Ishikawa (cell line): Measurements from ENCODE around the gene NR6A1.

Experiments
- CEBPB ChIP-seq: IDR thresholded peaks from 2 replicates; pipeline ENCODE4 v1.6.1; 2012
- CREB1 ChIP-seq: IDR thresholded peaks from 2 replicates; pipeline ENCODE4 v1.6.1; 2012; ENCODE audit warnings: low read depth
- EGR1 ChIP-seq: IDR thresholded peaks from 2 replicates; pipeline ENCODE4 v1.6.1; 2012
- EP300 ChIP-seq: IDR thresholded peaks from 2 replicates; pipeline ENCODE4 v1.6.1; 2012; ENCODE audit warnings: borderline replicate concordance
- FOXM1 ChIP-seq: IDR thresholded peaks from 2 replicates; pipeline ENCODE4 v1.6.1; 2012; ENCODE audit warnings: low read depth, borderline replicate concordance
- NFIC ChIP-seq: IDR thresholded peaks from 2 replicates; pipeline ENCODE4 v1.6.1; 2012
- RAD21 ChIP-seq: IDR thresholded peaks from 2 replicates; pipeline ENCODE4 v1.6.1; 2012; ENCODE audit warnings: low read depth
- TAF1 ChIP-seq: IDR thresholded peaks from 2 replicates; pipeline ENCODE4 v1.6.1; 2012; ENCODE audit warnings: low read depth, mild to moderate bottlenecking
- TCF12 ChIP-seq: IDR thresholded peaks from 2 replicates; pipeline ENCODE4 v1.6.1; 2012; ENCODE audit warnings: low read depth
- TEAD4 ChIP-seq: IDR thresholded peaks from 2 replicates; pipeline ENCODE4 v1.6.1; 2012
- YY1 ChIP-seq: IDR thresholded peaks from 2 replicates; pipeline ENCODE4 v1.6.1; 2012; ENCODE audit warnings: low read depth
- ZBTB7A ChIP-seq: IDR thresholded peaks from 2 replicates; pipeline ENCODE4 v1.6.1; 2012; ENCODE audit warnings: low read depth
- TF ChIP-seq, protein P1 (sequence below): IDR thresholded peaks from 2 replicates; pipeline ENCODE4 v1.6.1; 2012
- TF ChIP-seq, protein P2 (sequence below): IDR thresholded peaks from 2 replicates; pipeline ENCODE4 v1.6.1; 2012; ENCODE audit warnings: low read depth, mild to moderate bottlenecking
- TF ChIP-seq, protein P3 (sequence below): IDR thresholded peaks from 2 replicates; pipeline ENCODE4 v1.6.1; 2012

The NR6A1 gene

DNA sequence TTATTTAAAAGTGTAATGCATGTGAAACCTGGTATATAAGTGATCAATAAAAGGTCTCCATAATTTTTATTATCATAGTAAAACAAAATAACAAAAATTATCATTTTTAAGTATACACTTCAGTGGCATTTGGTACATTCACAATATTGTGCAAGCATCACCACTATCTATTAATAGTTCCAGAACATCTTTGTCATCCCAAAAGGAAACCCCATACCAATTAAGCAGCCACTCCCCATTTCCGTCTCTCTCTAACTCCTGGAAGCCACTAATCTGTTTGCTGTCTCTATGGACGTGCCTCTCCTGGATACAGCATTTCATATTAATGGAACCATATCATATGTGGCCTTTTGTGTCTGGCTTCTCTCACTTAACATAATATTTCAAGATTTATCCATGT, 13.4 kb upstream of the NR6A1 start:
- no peak for TF ChIP-seq CEBPB
- no peak for TF ChIP-seq FOXM1
- TF ChIP-seq RAD21 = no peak
- no peak for TF ChIP-seq EGR1

DNA sequence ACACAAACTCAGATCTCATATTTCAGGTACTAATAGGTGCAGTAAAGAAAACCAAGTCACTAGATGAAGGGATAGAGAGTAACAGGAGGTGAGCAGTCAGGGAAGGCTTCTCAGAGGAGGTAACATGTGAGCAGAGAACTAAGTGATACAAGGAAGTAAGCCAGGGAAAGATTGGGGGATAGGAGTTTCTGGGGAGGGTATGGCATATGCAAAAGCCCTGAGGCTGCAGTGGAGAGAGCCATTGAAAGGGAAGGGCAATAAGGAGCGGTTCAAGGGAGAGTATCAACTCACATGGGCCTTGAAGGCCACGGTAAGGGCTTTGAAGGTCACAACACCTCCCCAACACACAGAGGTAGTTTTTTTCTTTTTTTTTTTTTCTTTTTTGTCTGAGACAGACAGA, 12.7 kb upstream of the NR6A1 start:
- TF ChIP-seq EGR1 = no peak
- no peak for TF ChIP-seq RAD21

DNA sequence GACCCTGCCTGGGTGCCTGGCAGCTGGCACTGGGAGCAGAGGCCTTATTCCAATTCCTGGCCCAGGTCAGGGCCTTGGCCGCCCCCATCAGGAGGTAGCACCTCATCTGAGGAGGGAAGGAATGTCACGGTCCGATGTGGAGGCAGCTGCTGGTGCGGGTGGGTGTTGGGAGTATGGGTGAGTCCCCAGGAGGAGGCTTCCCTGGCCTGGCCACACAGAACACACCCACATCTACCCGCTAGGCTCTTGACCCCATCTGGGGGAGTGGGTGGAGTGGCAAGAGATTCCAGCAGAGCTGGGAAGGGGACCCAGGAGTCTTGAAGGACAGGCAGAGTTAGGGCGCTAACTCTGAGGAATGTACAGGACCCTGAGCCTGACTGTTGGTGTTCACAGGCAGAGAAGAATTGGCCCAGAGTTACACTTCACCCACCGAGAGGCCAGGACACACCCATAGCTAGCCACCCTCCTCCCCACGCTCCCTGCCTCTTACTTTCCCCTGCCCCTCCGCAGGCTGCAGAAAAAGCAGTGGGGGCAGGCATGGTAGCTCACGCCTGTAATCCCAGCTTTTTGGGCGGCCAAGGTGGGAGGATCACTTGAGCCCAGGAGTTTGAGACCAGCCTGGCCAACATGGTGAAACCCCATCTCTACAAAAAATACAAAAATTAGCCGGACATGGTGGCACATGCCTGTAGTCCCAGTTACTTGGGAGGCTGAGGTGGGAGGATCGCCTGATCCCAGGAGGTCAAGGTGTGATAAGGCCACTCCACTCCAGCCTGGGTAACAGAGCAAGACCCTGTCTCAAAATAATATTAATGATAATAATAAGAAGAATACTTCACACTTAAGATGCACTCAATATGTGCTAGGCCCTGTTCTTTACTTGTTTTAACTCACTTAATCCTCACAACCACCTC, 11.8 kb upstream of the NR6A1 start:
- TF ChIP-seq EGR1 = no peak
- TF ChIP-seq, protein P1, sequence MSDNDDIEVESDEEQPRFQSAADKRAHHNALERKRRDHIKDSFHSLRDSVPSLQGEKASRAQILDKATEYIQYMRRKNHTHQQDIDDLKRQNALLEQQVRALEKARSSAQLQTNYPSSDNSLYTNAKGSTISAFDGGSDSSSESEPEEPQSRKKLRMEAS = no peak
- TF ChIP-seq TEAD4 = no peak
- no peak for TF ChIP-seq EP300
- TF ChIP-seq FOXM1 = no peak
- no peak for TF ChIP-seq TCF12
- TF ChIP-seq TAF1 = no peak
- TF ChIP-seq CEBPB = no peak

DNA sequence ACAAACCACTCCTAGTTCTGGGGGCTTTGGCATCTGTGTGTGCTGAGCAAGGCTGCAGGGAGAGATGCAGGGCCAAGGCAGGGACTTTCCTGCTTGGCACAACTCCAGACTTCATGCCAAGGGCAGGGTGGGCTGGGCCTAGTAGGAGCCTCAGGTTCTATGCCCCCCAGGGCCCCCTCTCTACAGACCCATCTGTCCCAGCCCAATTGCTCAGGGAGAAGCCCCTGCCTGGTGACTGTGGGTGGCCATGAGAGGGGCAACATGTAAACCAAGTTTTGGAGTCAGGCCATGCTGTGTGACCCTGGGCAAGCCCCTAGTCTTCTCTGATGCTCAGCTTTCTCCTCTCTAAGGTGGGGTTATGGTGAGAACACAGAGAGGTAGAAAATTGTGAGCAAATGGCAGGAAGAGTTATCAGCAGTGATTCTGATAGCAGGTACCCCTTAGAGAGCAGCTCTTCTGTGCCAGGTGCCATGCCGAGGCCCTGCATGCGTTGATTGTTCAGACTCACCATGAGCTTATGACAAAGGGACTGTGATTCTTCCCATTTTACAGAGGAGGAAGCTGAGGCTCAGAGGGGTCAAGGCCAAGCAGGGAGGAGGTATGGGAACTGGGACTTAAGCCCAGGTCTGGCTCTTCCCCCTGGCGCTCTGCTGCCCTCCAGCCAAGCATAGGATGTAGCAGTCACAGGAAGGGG, 11.0 kb upstream of the NR6A1 start:
- TF ChIP-seq TEAD4 (no peak), NFIC (no peak), FOXM1 (no peak)

DNA sequence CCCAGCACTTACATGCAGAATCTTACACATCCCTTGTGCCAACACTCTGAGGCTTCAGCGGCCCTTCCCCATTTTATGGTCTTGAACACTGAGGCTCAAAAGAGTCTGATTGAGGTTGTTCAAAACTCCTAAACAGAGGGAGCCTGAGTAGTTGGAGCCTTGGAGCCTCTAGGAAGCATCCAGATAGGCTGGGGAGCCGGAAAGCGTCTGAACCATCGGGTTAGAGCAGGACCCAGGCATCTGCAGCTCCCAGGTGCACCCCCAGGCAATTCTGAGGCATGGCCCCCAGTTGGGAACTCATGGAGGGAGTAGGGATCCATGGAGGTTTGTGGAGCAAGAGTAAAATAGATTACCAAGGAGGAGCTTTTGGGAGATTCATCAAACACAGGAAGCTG, 9.6 kb upstream of the NR6A1 start:
- no peak for TF ChIP-seq CEBPB

DNA sequence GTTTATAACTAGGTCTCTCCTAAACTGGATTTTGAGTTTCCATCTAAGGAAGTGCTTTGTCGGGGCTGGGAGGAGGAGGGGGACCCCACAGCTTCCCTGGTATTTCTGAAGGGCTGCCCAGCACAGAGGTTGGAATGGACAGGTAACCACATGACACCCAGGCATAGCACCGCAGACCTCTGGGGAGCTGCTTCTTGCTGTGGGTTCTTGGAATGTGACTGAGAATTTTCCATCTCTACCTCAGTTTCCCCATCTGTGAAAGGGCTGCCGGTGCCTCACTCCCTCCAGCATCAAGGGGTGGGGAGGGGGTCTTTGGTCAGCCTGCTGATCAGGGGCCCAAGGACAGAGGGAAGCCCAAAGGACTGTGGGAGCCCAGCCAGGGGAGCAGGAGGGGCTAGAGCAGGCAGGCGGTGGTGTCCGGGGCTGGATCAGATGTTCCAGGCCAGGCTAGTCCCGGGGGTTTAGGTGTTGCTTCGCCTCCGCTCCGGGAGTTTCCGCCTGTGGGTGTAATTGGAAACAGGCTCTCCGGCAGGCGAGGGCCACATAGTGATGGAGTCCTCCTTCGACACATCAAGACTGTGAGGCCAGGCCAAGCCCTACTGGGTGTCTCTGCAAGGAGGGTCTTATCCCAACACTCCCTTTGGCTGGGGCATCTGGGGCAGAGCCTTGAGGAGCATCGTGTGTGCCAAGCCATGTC, 9.1 kb upstream of the NR6A1 start:
- TF ChIP-seq EGR1 (no peak), RAD21 (no peak), YY1 (no peak), TCF12 (no peak), CEBPB (no peak), TAF1 (no peak)
- TF ChIP-seq, protein P1 = no peak

DNA sequence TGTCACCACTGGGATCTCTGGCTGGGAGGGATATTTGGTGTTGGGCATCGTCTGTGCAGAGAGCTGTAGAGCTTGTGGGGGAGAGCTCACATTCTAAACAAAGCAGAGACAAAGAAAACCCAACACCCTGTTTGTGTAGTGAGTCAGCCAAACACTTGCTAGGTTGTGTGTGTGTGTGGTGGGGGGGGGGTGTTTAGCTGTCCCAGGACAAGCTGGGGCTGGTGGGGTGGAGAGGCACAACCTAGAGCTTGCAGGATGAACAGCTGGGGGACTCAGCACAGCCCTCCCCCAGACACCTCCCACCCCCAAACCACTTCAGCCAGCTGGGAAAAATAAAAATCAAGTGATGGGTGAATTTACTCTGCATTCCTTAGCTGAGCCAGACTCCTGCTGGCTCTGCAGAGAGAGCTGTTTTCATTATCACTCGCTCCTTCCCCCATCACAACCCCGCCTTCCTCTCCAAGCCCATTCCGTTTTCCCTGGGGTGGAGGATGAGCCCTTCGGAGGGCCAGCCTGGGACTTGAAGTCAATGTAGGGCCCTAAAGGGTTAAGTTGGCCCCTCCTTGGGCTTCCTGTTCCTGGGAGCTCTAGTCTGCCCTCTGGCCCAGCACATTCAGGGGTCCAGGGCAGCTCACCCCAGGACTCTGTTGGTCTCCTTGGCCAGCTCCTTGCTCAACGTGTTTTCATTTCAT, 8.4 kb upstream of the NR6A1 start:
- TF ChIP-seq ZBTB7A = no peak
- no peak for TF ChIP-seq RAD21
- TF ChIP-seq, protein P2, sequence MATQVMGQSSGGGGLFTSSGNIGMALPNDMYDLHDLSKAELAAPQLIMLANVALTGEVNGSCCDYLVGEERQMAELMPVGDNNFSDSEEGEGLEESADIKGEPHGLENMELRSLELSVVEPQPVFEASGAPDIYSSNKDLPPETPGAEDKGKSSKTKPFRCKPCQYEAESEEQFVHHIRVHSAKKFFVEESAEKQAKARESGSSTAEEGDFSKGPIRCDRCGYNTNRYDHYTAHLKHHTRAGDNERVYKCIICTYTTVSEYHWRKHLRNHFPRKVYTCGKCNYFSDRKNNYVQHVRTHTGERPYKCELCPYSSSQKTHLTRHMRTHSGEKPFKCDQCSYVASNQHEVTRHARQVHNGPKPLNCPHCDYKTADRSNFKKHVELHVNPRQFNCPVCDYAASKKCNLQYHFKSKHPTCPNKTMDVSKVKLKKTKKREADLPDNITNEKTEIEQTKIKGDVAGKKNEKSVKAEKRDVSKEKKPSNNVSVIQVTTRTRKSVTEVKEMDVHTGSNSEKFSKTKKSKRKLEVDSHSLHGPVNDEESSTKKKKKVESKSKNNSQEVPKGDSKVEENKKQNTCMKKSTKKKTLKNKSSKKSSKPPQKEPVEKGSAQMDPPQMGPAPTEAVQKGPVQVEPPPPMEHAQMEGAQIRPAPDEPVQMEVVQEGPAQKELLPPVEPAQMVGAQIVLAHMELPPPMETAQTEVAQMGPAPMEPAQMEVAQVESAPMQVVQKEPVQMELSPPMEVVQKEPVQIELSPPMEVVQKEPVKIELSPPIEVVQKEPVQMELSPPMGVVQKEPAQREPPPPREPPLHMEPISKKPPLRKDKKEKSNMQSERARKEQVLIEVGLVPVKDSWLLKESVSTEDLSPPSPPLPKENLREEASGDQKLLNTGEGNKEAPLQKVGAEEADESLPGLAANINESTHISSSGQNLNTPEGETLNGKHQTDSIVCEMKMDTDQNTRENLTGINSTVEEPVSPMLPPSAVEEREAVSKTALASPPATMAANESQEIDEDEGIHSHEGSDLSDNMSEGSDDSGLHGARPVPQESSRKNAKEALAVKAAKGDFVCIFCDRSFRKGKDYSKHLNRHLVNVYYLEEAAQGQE = no peak
- TF ChIP-seq, protein P3, sequence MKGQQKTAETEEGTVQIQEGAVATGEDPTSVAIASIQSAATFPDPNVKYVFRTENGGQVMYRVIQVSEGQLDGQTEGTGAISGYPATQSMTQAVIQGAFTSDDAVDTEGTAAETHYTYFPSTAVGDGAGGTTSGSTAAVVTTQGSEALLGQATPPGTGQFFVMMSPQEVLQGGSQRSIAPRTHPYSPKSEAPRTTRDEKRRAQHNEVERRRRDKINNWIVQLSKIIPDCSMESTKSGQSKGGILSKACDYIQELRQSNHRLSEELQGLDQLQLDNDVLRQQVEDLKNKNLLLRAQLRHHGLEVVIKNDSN = no peak
- TF ChIP-seq FOXM1 = no peak
- no peak for TF ChIP-seq NFIC
- TF ChIP-seq CREB1 = no peak
- TF ChIP-seq YY1 = no peak
- no peak for TF ChIP-seq TCF12
- TF ChIP-seq TAF1 = no peak
- TF ChIP-seq, protein P1 = no peak
- TF ChIP-seq CEBPB = no peak
- no peak for TF ChIP-seq EGR1
- TF ChIP-seq EP300 = no peak
- no peak for TF ChIP-seq TEAD4
